OCI-LY1 (cell line): ENCODE data around the gene OR10A6.

ENCODE experiments used
- H2AFZ ChIP-seq: fragments of 200-600 bp; sonication (generic), shearing (Covaris generic); 2 replicates; pipeline ENCODE4 v1.6.0; 2014; ENCODE audit warnings: antibody characterized with exemption, mild to moderate bottlenecking, low read length
- H3F3A ChIP-seq: fragments of 200-600 bp; sonication (generic), shearing (Covaris generic); 2 replicates; pipeline ENCODE4 v1.6.0; 2014; ENCODE audit warnings: mild to moderate bottlenecking, antibody characterized with exemption, low read length, moderate library complexity; ENCODE audit not compliant: insufficient read depth
- H3K27ac ChIP-seq: fragments of 200-600 bp; sonication (generic); 2 replicates; pipeline ENCODE4 v1.5.1; 2014; ENCODE audit warnings: low read length, mixed run types, mild to moderate bottlenecking, low read depth; ENCODE audit not compliant: poor library complexity, severe bottlenecking
- H3K27me3 ChIP-seq: fragments of 200-600 bp; sonication (generic); 2 replicates; pipeline ENCODE4 v1.6.0; 2014; ENCODE audit warnings: antibody characterized with exemption, mild to moderate bottlenecking, low read length, moderate library complexity; ENCODE audit not compliant: insufficient read depth
- H3K36me3 ChIP-seq: fragments of 200-600 bp; sonication (generic); 2 replicates; pipeline ENCODE4 v1.6.1; 2014; ENCODE audit warnings: mild to moderate bottlenecking, antibody characterized with exemption, low read length, moderate library complexity, mixed read lengths; ENCODE audit not compliant: insufficient read depth
- H3K4me1 ChIP-seq: fragments of 200-600 bp; sonication (generic); 2 replicates; pipeline ENCODE4 v1.5.1; 2014; ENCODE audit warnings: mild to moderate bottlenecking, low read length, moderate library complexity; ENCODE audit not compliant: insufficient read depth, severe bottlenecking
- H3K4me2 ChIP-seq: fragments of 200-600 bp; sonication (generic), shearing (Covaris generic); 2 replicates; pipeline ENCODE4 v1.6.1; 2014; ENCODE audit warnings: low read length
- H3K4me3 ChIP-seq: fragments of 200-600 bp; sonication (generic); 2 replicates; pipeline ENCODE4 v1.5.1; 2014; ENCODE audit warnings: low read length, low read depth, mild to moderate bottlenecking, mixed read lengths; ENCODE audit not compliant: poor library complexity, severe bottlenecking
- H3K79me2 ChIP-seq: fragments of 200-600 bp; shearing (Covaris generic); 2 replicates; pipeline ENCODE4 v1.6.1; 2016; ENCODE audit warnings: mixed run types, low read length, mixed read lengths; ENCODE audit not compliant: insufficient read depth
- H3K9ac ChIP-seq: fragments of 200-600 bp; sonication (generic), shearing (Covaris generic); 2 replicates; pipeline ENCODE4 v1.6.1; 2014; ENCODE audit warnings: mild to moderate bottlenecking, low read length, mixed read lengths
- H3K9me2 ChIP-seq: fragments of 200-600 bp; sonication (generic), shearing (Covaris generic); 2 replicates; pipeline ENCODE4 v1.6.1; 2014; ENCODE audit warnings: low read depth, mild to moderate bottlenecking, low read length, mixed read lengths
- H3K9me3 ChIP-seq: fragments of 200-600 bp; shearing (Covaris generic); 2 replicates; pipeline ENCODE4 v1.6.1; 2014; ENCODE audit warnings: low read length, mixed read lengths
- H4K20me1 ChIP-seq: fragments of 200-600 bp; sonication (generic), shearing (Covaris generic); 2 replicates; pipeline ENCODE4 v1.6.0; 2016; ENCODE audit warnings: mild to moderate bottlenecking, low read length; ENCODE audit not compliant: insufficient read depth
- EZH2 ChIP-seq: fragments of 200-600 bp; sonication (generic), shearing (Covaris generic); IDR thresholded peaks from 2 replicates; pipeline ENCODE4 v1.8.0; 2017; ENCODE audit warnings: borderline replicate concordance, mixed run types, mild to moderate bottlenecking, antibody characterized with exemption, low read length, moderate library complexity, mixed read lengths
- TF ChIP-seq, protein P1 (sequence below): fragments of 200-600 bp; sonication (generic), shearing (Covaris generic); IDR thresholded peaks from 2 replicates; pipeline ENCODE4 v1.5.1; 2017; ENCODE audit warnings: mild to moderate bottlenecking, antibody characterized with exemption, low read length, moderate library complexity, mixed read lengths

The OR10A6 gene

DNA sequence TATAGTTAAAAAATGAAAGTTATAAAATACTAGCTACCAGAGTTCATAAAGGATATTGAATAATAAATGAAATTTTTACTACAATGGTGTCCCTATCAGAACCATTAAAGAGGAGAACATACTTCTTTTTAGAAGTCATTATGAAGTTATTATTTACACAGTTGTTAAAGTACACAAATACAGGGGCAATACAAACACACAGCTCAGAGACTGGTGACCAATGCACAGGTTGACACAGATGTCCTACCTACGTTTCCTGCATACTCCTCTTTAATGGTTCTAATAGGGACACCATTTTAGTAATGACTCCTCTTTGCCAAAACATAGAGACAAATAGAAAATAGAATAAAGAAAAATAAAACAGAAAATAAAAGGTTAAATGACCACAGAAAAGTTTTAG, 24.1 kb upstream of the OR10A6 start:
- H3F3A ChIP-seq: no peaks in the 10 kb centered on the region
- no peaks in the 10 kb centered on the region for H3K9me2 ChIP-seq
- H3K9me3 ChIP-seq: no peaks in the 10 kb centered on the region
- H4K20me1 ChIP-seq: no peaks in the 10 kb centered on the region
- no peak overlapping the region for H3K4me3 ChIP-seq
- H3K9ac ChIP-seq: no peak overlapping the region
- H3K27me3 ChIP-seq: no peaks in the 10 kb centered on the region
- H3K36me3 ChIP-seq: no peaks in the 10 kb centered on the region
- no peaks in the 10 kb centered on the region for H3K79me2 ChIP-seq
- no peak overlapping the region for H3K4me2 ChIP-seq
- no peaks in the 10 kb centered on the region for H3K4me1 ChIP-seq
- H3K27ac ChIP-seq: no peak overlapping the region
- TF ChIP-seq, protein P1, sequence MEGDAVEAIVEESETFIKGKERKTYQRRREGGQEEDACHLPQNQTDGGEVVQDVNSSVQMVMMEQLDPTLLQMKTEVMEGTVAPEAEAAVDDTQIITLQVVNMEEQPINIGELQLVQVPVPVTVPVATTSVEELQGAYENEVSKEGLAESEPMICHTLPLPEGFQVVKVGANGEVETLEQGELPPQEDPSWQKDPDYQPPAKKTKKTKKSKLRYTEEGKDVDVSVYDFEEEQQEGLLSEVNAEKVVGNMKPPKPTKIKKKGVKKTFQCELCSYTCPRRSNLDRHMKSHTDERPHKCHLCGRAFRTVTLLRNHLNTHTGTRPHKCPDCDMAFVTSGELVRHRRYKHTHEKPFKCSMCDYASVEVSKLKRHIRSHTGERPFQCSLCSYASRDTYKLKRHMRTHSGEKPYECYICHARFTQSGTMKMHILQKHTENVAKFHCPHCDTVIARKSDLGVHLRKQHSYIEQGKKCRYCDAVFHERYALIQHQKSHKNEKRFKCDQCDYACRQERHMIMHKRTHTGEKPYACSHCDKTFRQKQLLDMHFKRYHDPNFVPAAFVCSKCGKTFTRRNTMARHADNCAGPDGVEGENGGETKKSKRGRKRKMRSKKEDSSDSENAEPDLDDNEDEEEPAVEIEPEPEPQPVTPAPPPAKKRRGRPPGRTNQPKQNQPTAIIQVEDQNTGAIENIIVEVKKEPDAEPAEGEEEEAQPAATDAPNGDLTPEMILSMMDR: no peak
- no peak for TF ChIP-seq EZH2
- H2AFZ ChIP-seq: no peak overlapping the region

DNA sequence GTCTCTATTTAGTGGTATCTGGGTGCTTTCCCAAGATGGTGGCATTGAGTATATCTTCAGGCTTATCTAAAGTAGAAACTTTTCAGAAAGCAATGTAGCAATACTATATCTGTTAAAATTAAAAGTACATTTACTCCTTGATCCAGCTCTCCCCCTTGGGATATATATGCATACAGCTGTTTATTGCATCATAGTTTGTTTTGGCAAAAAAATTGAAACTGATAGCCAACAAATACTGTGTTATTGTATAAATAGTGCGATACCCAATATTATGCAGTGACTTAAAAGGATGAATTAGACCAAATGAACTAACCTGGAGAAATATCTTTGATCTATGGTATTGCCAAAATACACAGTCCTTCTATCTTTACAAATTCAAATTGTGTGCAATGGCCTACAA, 18.9 kb upstream of the OR10A6 start:
- H2AFZ ChIP-seq: no peak overlapping the region
- no peak overlapping the region for H3K27ac ChIP-seq
- H3K4me2 ChIP-seq: no peak overlapping the region
- H3K4me3 ChIP-seq: no peak overlapping the region
- no peaks in the 10 kb centered on the region for H3K36me3 ChIP-seq
- H3K9me2 ChIP-seq: no peaks in the 10 kb centered on the region
- H3K9me3 ChIP-seq: no peaks in the 10 kb centered on the region
- no peak overlapping the region for H3K9ac ChIP-seq
- no peak for TF ChIP-seq EZH2
- TF ChIP-seq, protein P1: no peak
- H4K20me1 ChIP-seq: no peaks in the 10 kb centered on the region
- H3K27me3 ChIP-seq: no peaks in the 10 kb centered on the region
- H3K79me2 ChIP-seq: no peaks in the 10 kb centered on the region
- no peaks in the 10 kb centered on the region for H3K4me1 ChIP-seq
- H3F3A ChIP-seq: no peaks in the 10 kb centered on the region

DNA sequence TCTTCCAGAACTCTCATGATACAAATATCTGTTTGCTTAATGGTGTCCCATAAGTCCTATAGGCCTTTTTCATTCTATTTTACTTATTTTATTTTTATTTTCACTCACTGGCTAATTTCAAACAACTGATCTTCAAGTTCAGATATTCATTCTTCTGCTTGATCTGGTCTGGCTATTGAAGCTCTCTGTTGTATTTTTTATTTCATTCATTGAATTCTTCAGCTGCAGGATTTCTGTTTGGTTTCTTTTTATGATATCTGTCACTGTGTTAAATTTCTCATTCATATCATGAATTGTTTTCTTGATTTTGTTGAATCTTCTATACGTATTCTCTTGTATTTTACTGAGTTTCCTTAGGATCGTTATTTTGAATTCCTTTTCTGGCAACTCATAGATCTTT, 13.1 kb upstream of the OR10A6 start:
- Histone ChIP-seq H3F3A (no peaks in the 10 kb centered on the region), H3K4me3 (no peak overlapping the region), H3K9me2 (no peaks in the 10 kb centered on the region), H3K36me3 (no peaks in the 10 kb centered on the region), H3K9ac (no peak overlapping the region), H3K9me3 (no peaks in the 10 kb centered on the region; the same call in 1 of the 2 replicates), H3K27me3 (no peaks in the 10 kb centered on the region), H3K79me2 (no peaks in the 10 kb centered on the region), H2AFZ (no peak overlapping the region), H3K4me1 (no peaks in the 10 kb centered on the region), H3K27ac (no peak overlapping the region), H4K20me1 (no peaks in the 10 kb centered on the region), H3K4me2 (no peak overlapping the region)
- no peak for TF ChIP-seq EZH2
- TF ChIP-seq, protein P1: no peak
